HepG2 (cell line): ENCODE measurements around the gene CELF2. TPM values are rescaled to one million over a fixed set of nuclear protein-coding genes. Genes with fewer than 3 reads are reported as not detected.

Experiments used
- ATAC-seq: fragments of 200-7000 bp; cut with Tn5 transposase; 3 replicates; pipeline ENCODE4 v1.9.1; 2020; ENCODE audit warnings: mild to moderate bottlenecking, moderate library complexity
- BruUV-seq: library from RNA; stranded (reverse); fragments of 400-500 nt; replicated peaks from 2 replicates; lab custom pipeline; 2021; lab: Mats Ljungman, UMichigan
- CTCF ChIA-PET: fragments of 300-600 bp; formaldehyde crosslinking; extraction: SDS; loops from one replicate; lab custom pipeline; 2021; ENCODE audit warnings: low total read pairs, inconsistent platforms, low intra/inter-chr PET ratio; lab: Yijun Ruan, JAX
- POLR2A ChIA-PET: fragments of 350-600 bp; sonication (Branson Sonifier 250); formaldehyde crosslinking; loops from one replicate; lab custom pipeline; 2020; ENCODE audit warnings: antibody characterized with exemption, inconsistent platforms; lab: Yijun Ruan, JAX
- DNase-seq: peaks from one replicate; pipeline ENCODE4 v3.0.0-alpha.2; 2015; ENCODE audit warnings: low spot score
- FAIRE-seq: peaks from 3 replicates; lab custom pipeline; 2011; peaks lifted over from hg19 to GRCh38; lab: Jason Lieb, UNC
- H2AFZ ChIP-seq: one replicate; pipeline ENCODE4 v1.6.1; 2011; ENCODE audit warnings: low read length, inconsistent platforms
- H3K27ac ChIP-seq: fragments of 300-600 bp; 3 replicates; pipeline ENCODE4 v1.8.0; 2011; ENCODE audit warnings: mixed run types, mild to moderate bottlenecking, mixed read lengths, low read length, inconsistent platforms; ENCODE audit not compliant: insufficient read depth; ENCODE audit errors: extremely low read length
- H3K27me3 ChIP-seq, 2 experiments: fragments of 200-600 bp in 1 of 2; 2 replicates in 1 of 2; 3 replicates in 1 of 2; pipeline versions ENCODE4 v1.6.0 to v1.8.0; 2011; ENCODE audit warnings: low read length in 2 of 2, mild to moderate bottlenecking in 2 of 2, moderate library complexity in 2 of 2, inconsistent platforms in 1 of 2; ENCODE audit not compliant: insufficient read depth in 2 of 2, control insufficient read depth in 1 of 2
- H3K36me3 ChIP-seq, 2 experiments: fragments of 200-600 bp in 1 of 2; replicated peaks in 1 of 2; 2 replicates in 1 of 2; 3 replicates in 1 of 2; pipeline versions ENCODE4 v1.5.1 to v1.8.0; 2011; ENCODE audit warnings: low read length in 2 of 2, inconsistent platforms in 1 of 2; ENCODE audit not compliant: insufficient read depth in 2 of 2, control insufficient read depth in 1 of 2
- H3K4me1 ChIP-seq: 2 replicates; pipeline ENCODE4 v1.5.1; 2012; ENCODE audit warnings: low read length, inconsistent platforms; ENCODE audit not compliant: insufficient read depth
- H3K4me2 ChIP-seq: 2 replicates; pipeline ENCODE4 v1.6.0; 2011; ENCODE audit warnings: low read depth, low read length, inconsistent platforms
- H3K4me3 ChIP-seq, 3 experiments: fragments of 200-600 bp in 1 of 3; sonication (generic), shearing (Covaris generic) in 1 of 3; replicated peaks in 1 of 3; 2 replicates each; pipeline ENCODE4 v1.5.1; 2011 to 2016; ENCODE audit warnings: low read length in 3 of 3, inconsistent platforms in 2 of 3, low read depth in 2 of 3, mild to moderate bottlenecking in 2 of 3, control low read depth in 1 of 3, mixed read lengths in 1 of 3; ENCODE audit not compliant: insufficient read depth in 1 of 3
- H3K79me2 ChIP-seq: one replicate; pipeline ENCODE4 v1.6.1; 2011; ENCODE audit warnings: low read length, inconsistent platforms; ENCODE audit not compliant: insufficient read depth
- H3K9ac ChIP-seq: 2 replicates; pipeline ENCODE4 v1.6.0; 2011; ENCODE audit warnings: mild to moderate bottlenecking, low read depth, low read length, inconsistent platforms; ENCODE audit not compliant: insufficient read depth
- H3K9me3 ChIP-seq: 2 replicates; pipeline ENCODE4 v1.5.1; 2012; ENCODE audit warnings: mild to moderate bottlenecking, low read length
- H4K20me1 ChIP-seq: 2 replicates; pipeline ENCODE4 v1.6.0; 2011; ENCODE audit warnings: inconsistent platforms, mild to moderate bottlenecking, low read length, moderate library complexity; ENCODE audit not compliant: insufficient read depth
- ATF1 ChIP-seq: IDR thresholded peaks from 2 replicates; pipeline ENCODE4 v1.6.1; 2016; ENCODE audit warnings: mild to moderate bottlenecking, control low read depth
- CBX2 ChIP-seq, 2 experiments: fragments of 200-600 bp in 1 of 2; sonication (generic); formaldehyde crosslinking in 1 of 2; IDR thresholded peaks; 2 replicates each; pipeline versions ENCODE4 v1.7.0 to v1.8.1; 2018 to 2022; ENCODE audit warnings: low read depth in 2 of 2, low read length in 1 of 2, mild to moderate bottlenecking in 1 of 2, missing genetic modification reagents in 1 of 2
- EHMT2 ChIP-seq: fragments of 200-600 bp; sonication (generic); IDR thresholded peaks from 2 replicates; pipeline ENCODE4 v1.7.0; 2017; ENCODE audit warnings: antibody characterized with exemption, low read depth, low read length, borderline replicate concordance
- ELF3 ChIP-seq: IDR thresholded peaks from 2 replicates; pipeline ENCODE4 v1.6.1; 2016; ENCODE audit warnings: missing genetic modification reagents, missing compliant biosample characterization
- GLI4 ChIP-seq: sonication (generic); formaldehyde crosslinking; IDR thresholded peaks from 2 replicates; pipeline ENCODE4 v1.5.1; 2020; ENCODE audit warnings: missing genetic modification reagents, mild to moderate bottlenecking, moderate library complexity, borderline replicate concordance
- HNF4A ChIP-seq: sonication (generic); formaldehyde crosslinking; IDR thresholded peaks from 2 replicates; pipeline ENCODE4 v1.4.0; 2020; ENCODE audit warnings: missing genetic modification reagents
- MTA1 ChIP-seq: sonication (generic); formaldehyde crosslinking; IDR thresholded peaks from 2 replicates; pipeline ENCODE4 v1.4.0; 2020; ENCODE audit warnings: missing genetic modification reagents, mild to moderate bottlenecking, borderline replicate concordance
- MTF1 ChIP-seq: sonication (generic); formaldehyde crosslinking; IDR thresholded peaks from 2 replicates; pipeline ENCODE4 v1.5.0; 2020; ENCODE audit warnings: missing genetic modification reagents
- SIN3A ChIP-seq: IDR thresholded peaks from 2 replicates; pipeline ENCODE4 v1.6.1; 2011; ENCODE audit warnings: low read depth, mild to moderate bottlenecking, control low read depth, low read length, borderline replicate concordance
- SMARCE1 ChIP-seq: fragments of 450-650 bp; IDR thresholded peaks from 2 replicates; pipeline ENCODE4 v1.6.1; 2017; ENCODE audit warnings: borderline replicate concordance
- ZBTB8A ChIP-seq: sonication (generic); formaldehyde crosslinking; IDR thresholded peaks from 2 replicates; pipeline ENCODE4 v1.4.0; 2020; ENCODE audit warnings: mild to moderate bottlenecking, low read depth, missing genetic modification reagents, borderline replicate concordance
- ZNF317 ChIP-seq: sonication (generic); formaldehyde crosslinking; IDR thresholded peaks from 2 replicates; pipeline ENCODE4 v1.5.0; 2020; ENCODE audit warnings: mild to moderate bottlenecking, missing genetic modification reagents
- ZNF607 ChIP-seq: sonication (generic); formaldehyde crosslinking; IDR thresholded peaks from 2 replicates; pipeline ENCODE4 v1.5.1; 2020; ENCODE audit warnings: missing genetic modification reagents, mild to moderate bottlenecking, borderline replicate concordance
- ZNF615 ChIP-seq: sonication (generic); formaldehyde crosslinking; IDR thresholded peaks from 2 replicates; pipeline ENCODE4 v1.5.0; 2020; ENCODE audit warnings: mild to moderate bottlenecking, missing genetic modification reagents, borderline replicate concordance
- ZNF776 ChIP-seq: sonication (generic); formaldehyde crosslinking; IDR thresholded peaks from 2 replicates; pipeline ENCODE4 v1.4.0; 2020; ENCODE audit warnings: mild to moderate bottlenecking, missing genetic modification reagents
- WGBS: methylation state at CpG from one replicate; pipeline ENCODE4 v1.1.6; 2017; ENCODE audit warnings: low lambda C conversion rate; 5-methylcytosine and 5-hydroxymethylcytosine counted together
- in situ Hi-C: cut with HindIII; loops from 2 replicates; pipeline ENCODE4 v1.10.0; 2017; ENCODE audit warnings: low pct_unique_long_range_greater_than_20kb; ENCODE audit not compliant: extremely low pct_ligation_motif_present
- intact Hi-C: fragments of 100-400 bp; cut with micrococcal nuclease; formaldehyde crosslinking; loops from one replicate; pipeline ENCODE4 v1.10.0; 2022; ENCODE audit not compliant: unreplicated experiment
- polyA plus RNA-seq, 8 experiments: library from polyadenylated mRNA; depleted of rRNA in 3 of 8; stranded (reverse) in 7 of 8; unstranded in 1 of 8; fragments of >200 nt; fragmentation: Illumina TruSeq in 4 of 8; extraction: Trizol in 4 of 8; gene quantifications; 2 replicates each; pipeline versions ENCODE4 v1.2.1 to v1.2.3, GENCODE V29; 2011 to 2016; ENCODE audit warnings: low read depth in 4 of 8, missing spikeins in 1 of 8, mixed read lengths in 1 of 8; ENCODE audit not compliant: insufficient read depth in 1 of 8
- total RNA-seq, 5 experiments: library from RNA; depleted of rRNA; stranded (reverse); fragments of >200 nt; fragmentation: Illumina TruSeq; extraction: Trizol; gene quantifications; 2 replicates each; pipeline ENCODE4 v1.2.3, GENCODE V29; 2016; ENCODE audit warnings: low read depth in 1 of 5
- TF ChIP-seq, protein P1 (sequence below): IDR thresholded peaks from 2 replicates; pipeline ENCODE4 v1.6.1; 2016
- TF ChIP-seq, protein P2 (sequence below): sonication (generic); formaldehyde crosslinking; IDR thresholded peaks from 2 replicates; pipeline ENCODE4 v1.8.1; 2023; ENCODE audit warnings: missing genetic modification reagents, mild to moderate bottlenecking, borderline replicate concordance

Gene CELF2
- total and polyA plus RNA-seq, 2 of the 13 experiments (the other 11 are each of a cell fraction or from before 2014, with no cell fraction given): not detected

DNA sequence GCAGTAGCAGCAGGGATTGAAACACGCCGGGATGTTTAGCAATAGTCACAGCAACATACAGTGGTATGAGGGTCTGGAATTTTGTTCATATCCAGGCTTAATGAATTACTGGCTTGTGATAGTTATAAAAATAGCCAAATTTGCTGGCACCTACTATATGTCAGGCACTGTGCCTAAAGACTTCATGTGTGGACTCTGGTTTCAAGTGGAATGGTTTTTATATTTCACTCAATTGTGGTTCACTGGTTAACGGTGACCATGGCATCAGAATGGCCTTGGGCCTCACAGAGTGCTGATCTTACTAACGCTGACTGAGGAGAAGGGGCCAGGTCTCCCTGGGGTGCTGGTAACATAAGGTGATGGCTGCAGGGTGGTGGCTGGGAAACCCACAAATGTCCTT, 55.7 kb downstream of the CELF2 start:
- Histone ChIP-seq H3K36me3 (no peaks in the 10 kb centered on the region), H2AFZ (no peak overlapping the region), H3K79me2 (no peaks in the 10 kb centered on the region), H3K4me3 (no peak overlapping the region), H3K9me3 (no peaks in the 10 kb centered on the region), H3K4me1 (no peaks in the 10 kb centered on the region), H3K27ac (no peak overlapping the region), H3K9ac (no peak overlapping the region), H3K4me2 (no peak overlapping the region), H4K20me1 (no peaks in the 10 kb centered on the region), H3K27me3 (no peaks in the 10 kb centered on the region; a peak in 1 of 5 replicates)
- ATAC-seq (no peak), FAIRE-seq (no peak), DNase-seq (no peak)
- WGBS: 4% methylated on average over 4 of the region's 4 CpGs
- ChIA-PET POLR2A (no interaction called here), CTCF (no interaction called here)
- intact Hi-C loops (no loop called here), in situ Hi-C loops (no loop called here)
- TF ChIP-seq ZNF776 (CRISPR knock-in tag): no peak
- no peak for TF ChIP-seq CBX2 (IDR thresholded peaks at IDR 0.05; ENCODE audit: low read depth, low read length)
- TF ChIP-seq CBX2 (CRISPR knock-in tag; IDR thresholded peaks at IDR 0.05; ENCODE audit: low read depth): no peak
- TF ChIP-seq MTA1 (CRISPR knock-in tag): no peak
- no peak for TF ChIP-seq ZNF615 (CRISPR knock-in tag)
- no peak for TF ChIP-seq GLI4 (CRISPR knock-in tag)
- TF ChIP-seq HNF4A (CRISPR knock-in tag): no peak
- TF ChIP-seq ZNF607 (CRISPR knock-in tag): no peak
- no peak for TF ChIP-seq ELF3
- TF ChIP-seq MTF1 (CRISPR knock-in tag): no peak
- TF ChIP-seq ZBTB8A: no peak
- TF ChIP-seq, protein P1, sequence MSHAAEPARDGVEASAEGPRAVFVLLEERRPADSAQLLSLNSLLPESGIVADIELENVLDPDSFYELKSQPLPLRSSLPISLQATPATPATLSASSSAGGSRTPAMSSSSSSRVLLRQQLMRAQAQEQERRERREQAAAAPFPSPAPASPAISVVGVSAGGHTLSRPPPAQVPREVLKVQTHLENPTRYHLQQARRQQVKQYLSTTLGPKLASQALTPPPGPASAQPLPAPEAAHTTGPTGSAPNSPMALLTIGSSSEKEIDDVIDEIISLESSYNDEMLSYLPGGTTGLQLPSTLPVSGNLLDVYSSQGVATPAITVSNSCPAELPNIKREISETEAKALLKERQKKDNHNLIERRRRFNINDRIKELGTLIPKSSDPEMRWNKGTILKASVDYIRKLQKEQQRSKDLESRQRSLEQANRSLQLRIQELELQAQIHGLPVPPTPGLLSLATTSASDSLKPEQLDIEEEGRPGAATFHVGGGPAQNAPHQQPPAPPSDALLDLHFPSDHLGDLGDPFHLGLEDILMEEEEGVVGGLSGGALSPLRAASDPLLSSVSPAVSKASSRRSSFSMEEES (CRISPR knock-in tag): no peak
- TF ChIP-seq SMARCE1: no peak
- no peak for TF ChIP-seq EHMT2
- TF ChIP-seq ZNF317 (CRISPR knock-in tag): no peak
- TF ChIP-seq ATF1 (CRISPR knock-in tag): no peak
- TF ChIP-seq, protein P2, sequence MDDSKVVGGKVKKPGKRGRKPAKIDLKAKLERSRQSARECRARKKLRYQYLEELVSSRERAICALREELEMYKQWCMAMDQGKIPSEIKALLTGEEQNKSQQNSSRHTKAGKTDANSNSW (CRISPR knock-in tag): no peak
- TF ChIP-seq SIN3A: no peak
- BruUV-seq: no TSS peak
